GM10847 (cell line): ENCODE measurements around the gene VAV3.

ENCODE experiments used
- POLR2A ChIP-seq: IDR thresholded peaks from 2 replicates; pipeline ENCODE4 v1.6.1; 2011; ENCODE audit not compliant: insufficient read length; ENCODE audit errors: extremely low read depth

Gene VAV3

GRCh38 chr1:107949467-107950253 is 15.3 kb downstream of the VAV3 start:
- no peak for TF ChIP-seq POLR2A

- no peak for TF ChIP-seq POLR2A
Measured at GRCh38 chr1:107946794-107947193, 18.2 kb downstream of the VAV3 start.

DNA sequence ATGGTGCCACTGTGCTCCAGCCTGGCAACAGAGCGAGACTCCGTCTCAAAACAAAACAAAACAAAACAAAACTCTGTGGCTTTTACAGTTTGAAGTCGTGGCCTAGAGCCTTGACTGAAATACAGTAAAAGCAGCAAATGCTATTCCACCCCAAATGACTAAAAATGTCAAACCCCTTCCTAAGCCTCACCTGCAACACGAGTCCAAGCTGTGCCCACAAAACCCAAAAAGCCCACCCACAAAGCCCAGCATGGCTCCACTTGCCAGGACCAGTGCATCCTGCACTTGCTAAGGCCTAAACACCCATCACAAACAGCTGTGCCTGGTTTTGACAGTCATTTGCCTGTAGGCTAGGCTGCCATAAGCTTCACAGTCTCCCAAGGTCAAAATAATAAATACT is 21.3 kb downstream of the VAV3 start:
- no peak for TF ChIP-seq POLR2A

DNA sequence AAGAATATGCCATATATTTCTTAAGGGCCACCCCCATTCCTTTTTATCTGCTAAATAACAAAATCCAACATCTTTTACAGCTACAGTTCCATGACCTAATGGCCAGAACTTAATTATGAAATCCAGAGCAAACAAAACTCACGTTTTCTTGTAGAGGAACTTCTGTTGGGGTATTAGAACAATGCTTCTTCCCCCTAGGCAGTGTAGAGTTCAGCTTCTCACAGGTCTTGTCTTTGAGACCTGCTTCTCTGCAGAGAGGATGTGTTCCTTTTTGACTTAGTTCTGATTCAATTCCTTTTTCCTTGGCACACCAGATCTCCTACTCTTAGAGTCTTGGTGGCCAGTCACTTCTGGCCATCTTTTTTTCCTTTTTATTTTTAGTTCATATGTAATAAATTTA is 22.2 kb downstream of the VAV3 start:
- no peak for TF ChIP-seq POLR2A

- TF ChIP-seq POLR2A, result no peak
Measured at GRCh38 chr1:107941531-107941930, 23.4 kb downstream of the VAV3 start.

DNA sequence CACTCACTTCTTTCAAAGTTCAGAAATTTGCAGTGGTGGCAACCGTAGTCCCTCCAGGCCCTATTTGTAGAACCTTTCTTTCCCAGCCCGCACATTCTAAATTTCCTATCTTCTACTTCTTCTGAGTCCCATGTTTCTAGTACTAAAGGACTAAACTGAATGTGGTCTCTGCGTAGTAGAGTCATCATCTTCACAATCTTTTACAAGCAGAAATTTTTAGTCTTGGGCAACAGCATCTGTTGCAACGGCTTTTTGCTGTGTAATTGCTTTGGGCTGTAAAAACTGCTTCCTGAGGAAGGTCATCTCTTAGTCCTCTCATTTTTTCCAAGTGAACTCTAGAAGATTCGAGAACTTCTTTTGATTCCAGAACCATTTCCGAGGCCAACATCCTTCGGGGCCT is 23.9 kb downstream of the VAV3 start:
- TF ChIP-seq POLR2A, result no peak

- TF ChIP-seq POLR2A, result no peak
Measured at GRCh38 chr1:107940701-107941100, 24.3 kb downstream of the VAV3 start.

GRCh38 chr1:107940017-107940577 is 24.9 kb downstream of the VAV3 start:
- TF ChIP-seq POLR2A, result no peak

DNA sequence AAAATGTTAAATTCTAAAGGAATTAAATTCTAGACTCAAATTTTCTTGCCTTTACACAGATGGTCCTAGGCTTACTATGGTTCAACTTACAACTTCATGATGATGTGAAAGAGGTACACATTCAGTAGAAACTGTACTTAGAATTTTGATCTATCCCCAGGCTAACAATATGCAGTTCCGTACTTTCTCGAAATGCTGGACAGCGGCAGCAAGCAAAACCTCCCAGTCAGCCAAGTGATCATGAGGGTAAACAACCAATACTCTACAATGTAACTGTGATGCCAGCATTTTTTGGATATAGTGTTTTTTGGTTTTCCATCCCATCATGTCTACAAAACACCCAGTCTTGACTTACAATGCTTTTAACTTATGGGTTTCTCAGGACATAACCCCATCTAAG is 25.7 kb downstream of the VAV3 start:
- TF ChIP-seq POLR2A, result no peak

DNA sequence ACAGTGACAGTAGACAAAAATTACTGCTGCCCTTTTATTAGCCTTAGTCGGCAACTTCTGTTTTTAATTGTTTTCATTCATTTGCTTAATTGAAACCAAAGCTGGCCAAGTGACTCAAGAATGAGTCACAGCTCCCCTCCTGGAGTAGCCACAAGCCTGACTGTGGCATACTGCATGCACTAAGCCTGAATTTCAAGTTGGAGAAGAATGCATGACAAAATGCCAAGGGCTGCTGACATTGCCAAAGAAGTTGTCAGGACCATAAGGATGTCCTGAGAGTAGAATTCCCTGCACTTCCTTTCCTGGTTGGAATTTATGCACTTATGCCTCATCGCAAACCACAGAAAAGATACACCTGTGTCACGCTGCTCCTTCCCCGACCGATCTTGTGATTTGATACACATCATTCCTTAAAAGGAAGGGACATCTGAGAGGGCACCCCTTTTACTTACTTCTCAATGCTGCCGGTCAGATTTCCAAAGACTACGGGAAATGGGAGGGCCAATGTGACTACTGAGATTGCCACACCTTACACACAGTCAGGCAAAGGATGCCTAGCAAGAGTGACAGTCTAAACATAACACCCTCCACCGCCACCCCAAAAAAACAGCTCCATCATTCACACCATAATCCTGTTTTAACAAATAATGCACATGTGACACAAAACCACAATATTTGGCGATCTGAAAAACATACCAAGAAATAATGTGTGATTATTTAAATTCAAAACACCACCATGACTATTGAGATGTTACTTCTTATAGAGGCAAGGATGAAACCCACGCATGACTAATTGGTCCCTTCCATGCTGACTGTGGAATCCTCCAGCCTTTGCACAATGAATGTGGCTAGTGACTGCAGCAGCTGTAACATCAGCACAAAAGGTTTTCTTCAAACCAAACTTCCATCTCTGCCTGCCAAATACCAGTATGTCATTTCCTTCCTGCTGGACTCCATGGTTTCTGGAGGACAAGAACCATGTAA is 28.2 kb downstream of the VAV3 start:
- no peak for TF ChIP-seq POLR2A

DNA sequence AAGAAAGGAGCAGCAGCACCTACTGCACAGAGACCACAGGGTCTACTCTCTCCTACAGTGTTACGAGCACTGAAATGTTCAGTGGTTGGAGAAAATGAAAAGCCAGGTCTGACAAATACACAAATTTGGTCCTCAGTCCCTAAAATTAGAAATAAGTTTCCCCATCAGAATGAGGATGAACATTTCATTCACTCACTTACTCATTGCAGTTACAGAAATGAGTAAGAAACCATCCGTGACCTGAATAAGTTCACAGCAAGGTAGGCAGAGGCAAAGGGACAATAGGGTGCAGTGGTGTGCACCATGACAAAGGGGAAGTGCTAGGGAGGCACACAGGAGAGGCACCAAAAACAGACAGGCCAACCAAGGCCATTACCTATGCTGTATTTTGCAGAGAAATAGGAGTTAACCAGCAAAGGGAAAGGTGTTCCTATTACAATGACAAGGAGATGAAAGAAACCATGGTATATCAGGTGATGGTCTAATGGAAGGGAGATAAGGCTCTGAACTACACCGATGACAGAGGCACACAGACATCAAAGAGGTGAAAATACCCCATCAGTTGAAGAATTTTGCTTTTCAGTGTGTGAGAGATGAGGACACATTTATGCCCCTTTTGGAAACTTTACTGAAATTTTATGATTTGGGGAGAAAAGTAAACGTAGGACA is 29.4 kb downstream of the VAV3 start:
- no peak for TF ChIP-seq POLR2A

GRCh38 chr1:107934578-107934977 is 30.4 kb downstream of the VAV3 start:
- no peak for TF ChIP-seq POLR2A

DNA sequence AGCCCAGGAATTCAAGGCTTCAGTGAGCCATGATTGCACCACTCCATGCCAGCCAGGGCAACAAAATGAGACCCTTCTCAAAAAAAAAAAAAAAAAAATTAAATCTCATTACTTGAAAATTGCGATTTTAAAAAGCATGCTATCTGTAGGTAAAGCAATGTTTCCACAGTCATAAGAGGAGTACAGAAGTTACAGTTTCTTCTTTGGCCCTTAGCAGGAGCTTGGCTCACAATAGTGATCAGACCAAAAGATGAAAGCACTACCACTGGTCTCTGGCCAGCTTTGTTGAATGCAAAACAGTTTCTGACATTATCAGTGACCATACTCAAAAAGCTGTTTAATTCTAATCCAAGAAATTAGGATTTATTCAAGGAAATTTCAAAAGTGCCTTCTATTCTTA is 31.2 kb downstream of the VAV3 start:
- TF ChIP-seq POLR2A, result no peak

- TF ChIP-seq POLR2A, result no peak
Measured at GRCh38 chr1:107930292-107930691, 34.7 kb downstream of the VAV3 start.

DNA sequence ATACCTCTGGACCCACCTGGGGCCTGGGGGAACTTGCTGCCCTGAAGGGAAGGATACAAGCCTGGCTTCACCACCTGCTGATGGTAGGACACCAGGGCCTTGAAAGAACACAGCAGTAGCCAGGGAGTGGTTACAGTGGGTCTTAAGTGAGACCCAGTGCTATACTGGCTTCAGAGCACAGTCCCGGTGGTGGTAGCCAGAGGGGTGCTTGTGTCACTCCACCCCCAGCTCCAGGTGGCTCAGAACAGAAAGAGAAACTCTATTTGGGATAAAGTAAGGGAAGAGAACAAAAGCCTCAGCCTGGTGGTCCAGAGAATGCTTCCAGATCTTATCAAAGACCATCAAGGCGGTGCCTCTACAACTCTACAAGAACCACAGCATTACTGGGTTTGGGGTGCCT is 37.2 kb downstream of the VAV3 start:
- TF ChIP-seq POLR2A, result no peak
